Brain microvascular endothelial cell (primary cell): ENCODE data around the gene ACBD4.
A peak's percentile ranks its signal among the peaks of the same experiment; 100 is the strongest.

Experiments
- DNase-seq: peaks from one replicate; pipeline ENCODE4 v3.0.0-alpha.2; 2020
- H3K27ac ChIP-seq: fragments of 250-450 bp; sonication (Bioruptor Pico); 2 replicates; pipeline ENCODE4 v1.5.1; 2020; ENCODE audit warnings: mild to moderate bottlenecking, moderate library complexity
- H3K27me3 ChIP-seq: fragments of 250-450 bp; sonication (Bioruptor Pico); replicated peaks from 2 replicates; pipeline ENCODE4 v1.5.1; 2020; ENCODE audit warnings: mild to moderate bottlenecking
- H3K36me3 ChIP-seq: fragments of 250-450 bp; sonication (Bioruptor Pico); replicated peaks from 2 replicates; pipeline ENCODE4 v1.5.1; 2020; ENCODE audit warnings: mild to moderate bottlenecking
- H3K4me3 ChIP-seq: 2 replicates; pipeline ENCODE4 v1.5.1; 2011; ENCODE audit warnings: low read depth, mild to moderate bottlenecking, control low read depth, low read length, moderate library complexity
- in situ Hi-C: cut with HindIII; loops from 2 replicates; pipeline ENCODE4 v1.10.0; 2017; ENCODE audit warnings: low sequenced_read_pairs, low pct_ligation_motif_present
- TF ChIP-seq, protein P1 (sequence below): IDR thresholded peaks from 2 replicates; pipeline ENCODE4 v1.5.1; 2011; ENCODE audit warnings: low read depth, mild to moderate bottlenecking, moderate library complexity, low read length, control low read depth, inconsistent platforms; ENCODE audit errors: missing control alignments

ACBD4 gene

DNA sequence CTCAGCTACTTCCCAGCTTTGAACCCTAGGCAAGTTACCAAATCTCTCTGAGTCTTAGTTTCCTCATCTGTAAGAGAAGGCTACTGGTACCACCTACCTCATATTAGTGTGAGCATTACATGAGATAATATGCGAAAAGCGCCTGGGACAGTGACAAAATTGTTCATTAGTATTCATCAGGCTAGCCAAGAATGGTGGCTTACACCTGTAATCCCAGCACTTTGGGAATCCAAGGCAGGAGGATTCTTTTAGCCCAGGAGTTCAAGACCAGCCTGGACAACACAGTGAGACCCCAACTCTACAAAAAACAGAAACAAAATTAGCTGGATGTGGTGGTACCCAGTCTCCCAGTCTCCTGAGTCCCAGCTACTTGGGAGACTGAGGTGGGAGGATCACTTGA lies 6.5 kb upstream of the ACBD4 start:
- no peak overlapping the region for H3K4me3 ChIP-seq
- TF ChIP-seq, protein P1, sequence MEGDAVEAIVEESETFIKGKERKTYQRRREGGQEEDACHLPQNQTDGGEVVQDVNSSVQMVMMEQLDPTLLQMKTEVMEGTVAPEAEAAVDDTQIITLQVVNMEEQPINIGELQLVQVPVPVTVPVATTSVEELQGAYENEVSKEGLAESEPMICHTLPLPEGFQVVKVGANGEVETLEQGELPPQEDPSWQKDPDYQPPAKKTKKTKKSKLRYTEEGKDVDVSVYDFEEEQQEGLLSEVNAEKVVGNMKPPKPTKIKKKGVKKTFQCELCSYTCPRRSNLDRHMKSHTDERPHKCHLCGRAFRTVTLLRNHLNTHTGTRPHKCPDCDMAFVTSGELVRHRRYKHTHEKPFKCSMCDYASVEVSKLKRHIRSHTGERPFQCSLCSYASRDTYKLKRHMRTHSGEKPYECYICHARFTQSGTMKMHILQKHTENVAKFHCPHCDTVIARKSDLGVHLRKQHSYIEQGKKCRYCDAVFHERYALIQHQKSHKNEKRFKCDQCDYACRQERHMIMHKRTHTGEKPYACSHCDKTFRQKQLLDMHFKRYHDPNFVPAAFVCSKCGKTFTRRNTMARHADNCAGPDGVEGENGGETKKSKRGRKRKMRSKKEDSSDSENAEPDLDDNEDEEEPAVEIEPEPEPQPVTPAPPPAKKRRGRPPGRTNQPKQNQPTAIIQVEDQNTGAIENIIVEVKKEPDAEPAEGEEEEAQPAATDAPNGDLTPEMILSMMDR = no peak
- H3K27me3 ChIP-seq = no peaks in the 10 kb centered on the region
- no peaks in the 10 kb centered on the region for H3K36me3 ChIP-seq
- no peak for DNase-seq
- in situ Hi-C loops = no loop called here
- no peak overlapping the region for H3K27ac ChIP-seq

DNA sequence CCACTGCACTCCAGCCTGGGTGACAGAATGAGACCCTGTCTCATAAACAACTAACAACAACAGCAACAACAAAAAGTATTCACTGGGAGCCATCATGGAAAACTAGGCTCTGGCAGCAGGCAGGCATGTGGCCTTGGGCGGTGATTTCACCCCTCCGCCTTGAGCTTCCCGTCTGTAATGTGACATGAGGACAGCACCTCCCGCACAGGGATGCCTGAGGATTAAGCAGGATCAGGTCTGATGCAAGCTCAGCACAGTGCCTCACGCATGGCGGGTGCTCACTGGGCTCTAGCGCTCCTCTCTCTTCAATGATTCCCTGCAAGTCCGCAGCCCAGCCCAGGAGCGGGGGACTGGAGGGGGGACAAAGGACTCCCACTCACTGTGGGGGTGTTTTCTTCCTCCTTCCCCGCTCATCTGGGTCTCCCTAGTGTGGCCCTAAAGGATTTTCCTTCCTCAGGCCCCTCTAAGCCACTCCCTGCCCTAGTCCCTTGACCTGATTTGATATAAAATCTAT lies 6.0 kb upstream of the ACBD4 start:
- Histone ChIP-seq H3K27ac (no peak overlapping the region), H3K36me3 (no peaks in the 10 kb centered on the region), H3K4me3 (no peak overlapping the region), H3K27me3 (no peaks in the 10 kb centered on the region)
- TF ChIP-seq, protein P1 = no peak
- no peak for DNase-seq
- in situ Hi-C loops = no loop called here

DNA sequence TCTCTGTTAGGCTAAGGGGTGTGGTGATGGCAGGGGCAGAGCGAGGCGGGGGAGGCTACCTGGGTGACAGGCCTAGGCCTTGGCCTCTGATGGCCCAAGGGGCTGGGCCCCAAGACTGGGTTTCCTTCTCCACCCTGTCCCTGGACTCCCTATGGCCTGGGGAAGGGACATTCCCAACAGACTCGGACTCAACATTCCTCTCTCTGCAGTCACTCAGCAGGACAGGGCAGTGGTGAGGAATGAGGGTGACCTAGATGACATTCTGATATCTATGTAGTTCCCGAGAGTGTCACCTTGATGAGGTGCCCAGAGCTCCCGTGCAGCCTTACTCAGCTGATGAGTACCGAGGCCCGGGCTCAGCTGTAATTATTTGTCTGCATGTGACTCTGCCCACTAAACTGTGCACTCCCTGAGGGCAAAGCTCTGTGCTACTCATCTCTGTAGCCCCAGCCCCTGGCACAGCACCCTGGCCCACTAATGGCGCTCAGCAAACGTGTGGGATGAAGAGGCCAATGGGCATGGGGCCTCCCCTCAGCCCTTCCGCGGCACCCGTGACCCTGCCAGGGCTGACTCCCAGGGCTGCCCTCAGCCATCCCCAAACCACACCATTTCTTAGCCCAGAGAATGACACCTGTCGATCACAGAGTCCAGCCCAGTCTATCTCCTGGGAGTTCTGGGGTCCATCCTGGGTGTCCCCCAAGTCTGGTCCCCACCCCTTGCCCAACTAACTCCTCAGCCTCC lies 5.4 kb upstream of the ACBD4 start:
- no peaks in the 10 kb centered on the region for H3K27me3 ChIP-seq
- no peak overlapping the region for H3K4me3 ChIP-seq
- H3K36me3 ChIP-seq = no peaks in the 10 kb centered on the region
- DNase-seq = no peak
- no peak overlapping the region for H3K27ac ChIP-seq
- TF ChIP-seq, protein P1 = no peak
- in situ Hi-C loops = no loop called here

DNA sequence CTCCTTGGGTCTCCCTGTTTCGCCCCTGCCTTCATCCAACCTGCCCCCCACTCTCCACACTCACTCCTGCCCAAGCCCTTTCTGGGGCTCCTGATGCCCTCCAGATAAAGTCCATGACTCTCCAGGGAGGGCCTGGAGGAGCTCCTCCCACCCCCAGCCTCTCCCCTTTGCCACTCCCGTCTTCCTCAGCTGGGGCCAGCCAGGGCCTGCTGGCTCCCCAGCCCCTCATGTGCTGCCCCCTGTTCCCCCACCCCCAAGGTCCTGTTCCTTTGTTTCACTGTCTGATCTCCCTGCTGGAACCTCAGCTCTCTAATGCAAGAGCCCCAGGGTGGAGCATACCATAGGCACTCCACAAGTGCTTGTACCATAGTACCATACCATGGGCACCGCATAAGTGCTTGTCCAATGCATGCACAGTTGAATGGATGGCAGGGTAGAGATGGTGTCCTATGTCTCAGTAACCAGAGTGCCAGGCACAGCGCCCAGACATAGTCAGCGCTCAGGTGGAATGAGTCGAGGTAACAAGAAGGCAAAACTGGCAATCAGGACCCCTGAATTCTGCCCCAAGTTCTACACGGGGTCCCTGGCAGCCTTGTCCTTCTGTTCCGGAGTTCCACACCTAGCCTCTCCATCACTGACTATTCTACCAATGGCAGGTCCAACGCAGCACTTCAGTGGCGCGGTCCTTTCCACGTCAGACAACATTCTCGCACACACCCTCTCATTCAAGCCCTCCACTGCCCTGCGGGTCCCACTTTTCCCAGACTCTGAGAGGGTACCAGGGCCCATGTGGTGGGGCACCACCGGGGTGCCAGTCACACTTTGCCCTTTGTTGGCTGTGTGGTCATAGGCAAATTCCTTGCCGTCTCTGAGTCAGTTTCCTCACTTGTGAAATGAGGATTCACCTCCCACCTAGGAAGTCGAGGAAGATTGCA lies 4.5 kb upstream of the ACBD4 start:
- H3K36me3 ChIP-seq = no peaks in the 10 kb centered on the region
- in situ Hi-C loops = no loop called here
- DNase-seq = no peak
- H3K27me3 ChIP-seq = no peaks in the 10 kb centered on the region
- TF ChIP-seq, protein P1 = no peak
- peak overlapping the region; percentile 77 for H3K4me3 ChIP-seq
- no peak overlapping the region for H3K27ac ChIP-seq

DNA sequence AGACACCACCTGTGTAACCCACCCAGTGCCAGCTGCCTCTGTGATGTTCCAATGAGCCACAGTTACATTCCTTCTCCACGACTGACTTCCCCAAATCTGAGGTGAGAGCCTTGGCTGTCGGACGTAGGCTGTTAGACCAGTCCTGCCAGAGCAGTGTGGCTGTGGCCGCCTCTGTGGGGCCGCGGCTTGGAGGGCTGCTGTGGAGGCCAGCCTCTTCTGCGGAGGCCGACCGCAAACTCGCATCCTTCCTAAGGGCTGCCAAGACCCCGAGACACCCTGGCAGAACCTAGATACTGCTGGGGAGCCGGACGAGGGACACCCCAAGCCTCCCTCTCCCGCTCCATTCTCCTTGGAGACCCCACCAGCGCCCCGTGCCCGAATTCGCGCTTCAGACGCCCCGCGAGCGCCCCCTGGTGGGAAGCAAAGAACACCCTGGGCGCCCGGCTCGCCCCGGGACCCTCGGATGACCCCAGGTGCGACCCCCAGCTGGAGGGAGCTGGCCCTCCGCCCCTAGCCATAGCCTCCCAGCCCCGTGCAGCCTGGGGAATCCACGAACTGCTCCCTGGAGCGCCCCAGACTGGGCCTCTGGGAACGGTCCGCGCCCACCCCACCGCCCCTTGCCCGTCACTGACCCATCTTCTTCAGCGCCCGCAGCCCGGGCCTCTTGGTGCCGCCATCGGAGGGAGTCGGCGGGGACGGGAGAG lies 3.7 kb upstream of the ACBD4 start:
- peak overlapping the region; percentile 77 for H3K4me3 ChIP-seq
- in situ Hi-C loops = no loop called here
- no peak overlapping the region for H3K27ac ChIP-seq
- DNase-seq = no peak
- H3K36me3 ChIP-seq = no peaks in the 10 kb centered on the region
- TF ChIP-seq, protein P1 = peak; percentile 86
- H3K27me3 ChIP-seq = no peaks in the 10 kb centered on the region
